SK-N-SH (cell line): ENCODE results near the gene DENND1A. TPM values are rescaled to one million over a fixed set of nuclear protein-coding genes. Genes with fewer than 3 reads are reported as not detected.

ENCODE experiments used
- CTCF ChIA-PET: fragments of 300-600, 350-600 bp; formaldehyde crosslinking; extraction: SDS; loops from one replicate; lab custom pipeline; 2021; lab: Yijun Ruan, JAX
- POLR2A ChIA-PET: fragments of 350-600 bp; sonication (Branson Sonifier 250); formaldehyde crosslinking; extraction: SDS; loops from one replicate; lab custom pipeline; 2020; ENCODE audit warnings: antibody characterized with exemption, inconsistent platforms; lab: Yijun Ruan, JAX
- DNase-seq: peaks from one replicate; pipeline ENCODE4 v3.0.0; 2012
- H2AFZ ChIP-seq: fragments of 200-600 bp; sonication (generic); 2 replicates; pipeline ENCODE4 v1.8.1; 2016; ENCODE audit warnings: antibody characterized with exemption, mild to moderate bottlenecking, low read depth
- H3F3A ChIP-seq: fragments of 200-600 bp; sonication (generic); replicated peaks from 2 replicates; pipeline ENCODE3; 2016; ENCODE audit warnings: antibody characterized with exemption, mild to moderate bottlenecking; ENCODE audit not compliant: insufficient read depth
- H3K27ac ChIP-seq, 2 experiments: fragments of 200-500 bp in 1 of 2; fragments of 200-600 bp in 1 of 2; sonication (Bioruptor generic) in 1 of 2; sonication (generic), shearing (Covaris generic) in 1 of 2; 2 replicates each; pipeline versions ENCODE4 v1.5.1 to v1.6.1; 2014 to 2016; ENCODE audit warnings: low read depth in 2 of 2, inconsistent platforms in 1 of 2, low read length in 1 of 2, mild to moderate bottlenecking in 1 of 2, mixed read lengths in 1 of 2
- H3K27me3 ChIP-seq: fragments of 200-600 bp; sonication (generic), shearing (Covaris generic); 2 replicates; pipeline ENCODE4 v1.6.1; 2016; ENCODE audit warnings: mixed run types; ENCODE audit not compliant: insufficient read depth
- H3K36me3 ChIP-seq, 2 experiments: fragments of 200-500 bp in 1 of 2; fragments of 200-600 bp in 1 of 2; sonication (Bioruptor generic) in 1 of 2; sonication (generic) in 1 of 2; replicated peaks in 1 of 2; 2 replicates each; pipeline versions ENCODE3 to v1.5.1; 2014 to 2016; ENCODE audit warnings: low read length in 1 of 2, mild to moderate bottlenecking in 1 of 2; ENCODE audit not compliant: insufficient read depth in 2 of 2, control insufficient read depth in 1 of 2
- H3K4me1 ChIP-seq, 2 experiments: fragments of 200-500 bp in 1 of 2; fragments of 200-600 bp in 1 of 2; sonication (Bioruptor generic) in 1 of 2; sonication (generic), shearing (Covaris generic) in 1 of 2; 2 replicates each; pipeline versions ENCODE4 v1.5.1 to v1.6.1; 2014 to 2016; ENCODE audit warnings: low read depth in 1 of 2, low read length in 1 of 2, mixed run types in 1 of 2; ENCODE audit not compliant: insufficient read depth in 2 of 2, control insufficient read depth in 1 of 2
- H3K4me2 ChIP-seq: fragments of 200-600 bp; sonication (generic), shearing (Covaris generic); 2 replicates; pipeline ENCODE4 v1.6.1; 2017; ENCODE audit warnings: mixed run types
- H3K4me3 ChIP-seq, 2 experiments: fragments of 200-500 bp in 1 of 2; fragments of 200-600 bp in 1 of 2; sonication (Bioruptor generic) in 1 of 2; sonication (generic), shearing (Covaris generic) in 1 of 2; 2 replicates each; pipeline versions ENCODE4 v1.5.1 to v1.8.1; 2014 to 2016; ENCODE audit warnings: low read depth in 2 of 2, inconsistent platforms in 1 of 2, low read length in 1 of 2, mild to moderate bottlenecking in 1 of 2, mixed read lengths in 1 of 2, moderate library complexity in 1 of 2
- H3K79me2 ChIP-seq: fragments of 200-600 bp; sonication (generic); 2 replicates; pipeline ENCODE4 v1.8.1; 2017; ENCODE audit warnings: mild to moderate bottlenecking; ENCODE audit not compliant: insufficient read depth
- H3K9ac ChIP-seq: fragments of 200-600 bp; sonication (generic); 2 replicates; pipeline ENCODE4 v1.6.1; 2017; ENCODE audit warnings: mixed run types
- H3K9me2 ChIP-seq: fragments of 200-600 bp; sonication (generic); 2 replicates; pipeline ENCODE4 v1.6.1; 2017; ENCODE audit warnings: mixed run types
- H3K9me3 ChIP-seq: fragments of 200-600 bp; sonication (generic); 2 replicates; pipeline ENCODE4 v1.6.1; 2017; ENCODE audit warnings: mixed run types, mild to moderate bottlenecking, moderate library complexity
- H4K20me1 ChIP-seq: fragments of 200-600 bp; sonication (generic); 2 replicates; pipeline ENCODE4 v1.6.1; 2017; ENCODE audit warnings: mild to moderate bottlenecking, mixed run types; ENCODE audit not compliant: insufficient read depth
- CTCF ChIP-seq: fragments of 200-600 bp; sonication (generic); IDR thresholded peaks from 2 replicates; pipeline ENCODE4 v1.6.1; 2017; ENCODE audit warnings: antibody characterized with exemption, mild to moderate bottlenecking, moderate library complexity
- ELF1 ChIP-seq: IDR thresholded peaks from 2 replicates; pipeline ENCODE4 v1.4.0; 2012
- EZH2phosphoT487 ChIP-seq: fragments of 200-600 bp; sonication (generic); IDR thresholded peaks from 2 replicates; pipeline ENCODE4 v1.6.1; 2017; ENCODE audit warnings: low read depth, mixed run types, mild to moderate bottlenecking, antibody characterized with exemption, moderate library complexity, borderline replicate concordance
- FOXM1 ChIP-seq: IDR thresholded peaks from 2 replicates; pipeline ENCODE4 v1.4.0; 2012; ENCODE audit warnings: low read depth, mild to moderate bottlenecking
- GABPA ChIP-seq: IDR thresholded peaks from 2 replicates; pipeline ENCODE4 v1.4.0; 2012; ENCODE audit warnings: low read depth, mild to moderate bottlenecking
- IRF3 ChIP-seq: fragments of 150-350 bp; IDR thresholded peaks from 2 replicates; pipeline ENCODE4 v1.6.1; 2016; ENCODE audit warnings: mild to moderate bottlenecking, low read depth, low read length
- JUND ChIP-seq: IDR thresholded peaks from 2 replicates; pipeline ENCODE4 v1.4.0; 2012
- MEF2A ChIP-seq: IDR thresholded peaks from 2 replicates; pipeline ENCODE4 v1.4.0; 2012; ENCODE audit warnings: low read depth, borderline replicate concordance
- REST ChIP-seq: IDR thresholded peaks from 2 replicates; pipeline ENCODE4 v1.6.1; 2012; ENCODE audit warnings: mild to moderate bottlenecking, low read depth, low read length, moderate library complexity
- RXRA ChIP-seq: IDR thresholded peaks from 2 replicates; pipeline ENCODE4 v1.4.0; 2012; ENCODE audit warnings: low read depth, mild to moderate bottlenecking, borderline replicate concordance
- TEAD4 ChIP-seq: IDR thresholded peaks from 2 replicates; pipeline ENCODE4 v1.4.0; 2012; ENCODE audit warnings: mild to moderate bottlenecking, borderline replicate concordance; ENCODE audit not compliant: insufficient read depth
- USF2 ChIP-seq: fragments of 150-350 bp; IDR thresholded peaks from 2 replicates; pipeline ENCODE4 v1.6.1; 2017; ENCODE audit warnings: antibody characterized with exemption, low read length, low read depth, borderline replicate concordance
- WGBS: methylation state at CpG from one replicate; pipeline ENCODE4 v1.1.6; 2017; ENCODE audit warnings: low lambda C conversion rate; 5-methylcytosine and 5-hydroxymethylcytosine counted together
- polyA plus RNA-seq, 3 experiments: library from polyadenylated mRNA; depleted of rRNA; stranded (reverse); fragments of >200 nt; gene quantifications; 2 replicates each; pipeline ENCODE4 v1.2.3, GENCODE V29; 2012

Gene DENND1A
- polyA plus RNA-seq, 1 of the 3 experiments (the other 2 are of a cell fraction), result 25.4 TPM

- H3K9me3 ChIP-seq, result no peaks in the 10 kb centered on the region
- no peak for DNase-seq
- WGBS, result 100% methylated on average over 1 of the region's 1 CpG
- H3K4me1 ChIP-seq, result no peaks in the 10 kb centered on the region
- no peaks in the 10 kb centered on the region for H3F3A ChIP-seq
- no peak overlapping the region for H3K9ac ChIP-seq
- H3K4me2 ChIP-seq, result no peak overlapping the region
- H3K4me3 ChIP-seq, result no peak overlapping the region
- TF ChIP-seq RXRA (no peak), GABPA (no peak), TEAD4 (no peak), IRF3 (no peak), REST (no peak), FOXM1 (no peak), USF2 (no peak), EZH2phosphoT487 (no peak), MEF2A (no peak), CTCF (no peak), ELF1 (no peak), JUND (no peak)
- TF ChIP-seq, all 33 proteins: peak for 0
- Histone ChIP-seq H3K27me3 (no peaks in the 10 kb centered on the region), H3K27ac (no peak overlapping the region), H2AFZ (no peak overlapping the region), H3K79me2 (no peaks in the 10 kb centered on the region), H4K20me1 (no peaks in the 10 kb centered on the region), H3K36me3 (no peaks in the 10 kb centered on the region), H3K9me2 (no peaks in the 10 kb centered on the region)
- POLR2A ChIA-PET, result no interaction called here
- CTCF ChIA-PET, result no interaction called here
Measured at GRCh38 chr9:123883634-123884033, 46.3 kb downstream of the DENND1A start.
